ENCODE data around the gene SNX25. TPM values are rescaled to one million over a fixed set of nuclear protein-coding genes. Genes with fewer than 3 reads are reported as not detected.

Gene SNX25
- total RNA-seq, result 10 to 100 TPM; 14.6 to 16.6 TPM
- 1 to 10 TPM; 4.2 to 7.6 (median 4.6) TPM for polyA plus RNA-seq
- total RNA-seq, result 25.1 to 46.2 (median 30.4) reads per million in 6 experiments

GRCh38 chr4:185209031-185209851, at the start of gene SNX25:
Gene SNX25 (plus strand): TSS chr4:185209598. CDS start chr4:185209827, 229 bp downstream.
- no peaks in the 10 kb centered on the region for H3K9me3 Mint-ChIP-seq
- peak; percentile 80 to 91 (median 86) for DNase-seq
- peaks cover 0 to 2% (median 0%) of the 10 kb centered on the region in 5 donors for H3K27me3 Mint-ChIP-seq
- POLR2A ChIA-PET, result interaction anchor here (0.8 to 2.0 kb wide), 8 partner anchors 11 to 475 kb away, joined by 3 to 12 read pairs (median 3); partner anchors contain the start of genes ANKRD37, CENPU, LRP2BP and SLC25A4
- no peaks in the 10 kb centered on the region for H3K36me3 Mint-ChIP-seq
- ATAC-seq, result peak; percentile 88 to 90
- peaks cover 24 to 57% (median 46%) of the 10 kb centered on the region in 4 donors for H3K4me1 Mint-ChIP-seq
- H3K4me3 Mint-ChIP-seq, result peak within 1 kb of the TSS; percentile 77 to 95 (median 93)
- H3K27ac Mint-ChIP-seq, result peak within 1 kb of the TSS; percentile 24 to 95 (median 89)

GRCh38 chr4:185165605-185166063, 43.8 kb upstream of the SNX25 start:
- Mint-ChIP-seq H3K27ac (peak overlapping the region in 4 of 10 donors; percentile 1 to 79 (median 59)), H3K27me3 (peaks cover 0 to 8% (median 0%) of the 10 kb centered on the region in 5 donors), H3K4me3 (peak overlapping the region in 9 of 10 donors; percentile 37 to 78 (median 63)), H3K36me3 (peaks cover 17 to 74% (median 48%) of the 10 kb centered on the region in 3 donors), H3K4me1 (peaks cover 12 to 16% (median 13%) of the 10 kb centered on the region in 4 donors), H3K9me3 (no peaks in the 10 kb centered on the region)
- DNase-seq (peak in 5 of 10 donors; percentile 5 to 83 (median 76)), ATAC-seq (peak; percentile 95 to 99)
- POLR2A ChIA-PET, result interaction anchor here (0.5 to 2.3 kb wide), 2 partner anchors 23 to 68 kb away, joined by 3 to 8 read pairs; partner anchors contain the start of gene SLC25A4

GRCh38 chr4:185167234-185167633, 42.2 kb upstream of the SNX25 start:
- Mint-ChIP-seq H3K4me3 (no peak overlapping the region), H3K36me3 (peaks cover 12 to 75% (median 49%) of the 10 kb centered on the region in 3 donors), H3K9me3 (no peaks in the 10 kb centered on the region), H3K27ac (no peak overlapping the region), H3K4me1 (peaks cover 12 to 24% (median 13%) of the 10 kb centered on the region in 4 donors), H3K27me3 (peaks cover 0 to 8% (median 0%) of the 10 kb centered on the region in 5 donors)
- POLR2A ChIA-PET, result no interaction called here
- DNase-seq (no peak), ATAC-seq (no peak)

GRCh38 chr4:185171373-185172071, 37.9 kb upstream of the SNX25 start:
- H3K27me3 Mint-ChIP-seq, result no peaks in the 10 kb centered on the region
- H3K9me3 Mint-ChIP-seq, result no peaks in the 10 kb centered on the region
- ATAC-seq (no peak), DNase-seq (no peak)
- POLR2A ChIA-PET, result no interaction called here
- peak overlapping the region in 2 of 10 donors; percentile 43 to 59 for H3K27ac Mint-ChIP-seq
- H3K36me3 Mint-ChIP-seq, result peaks cover 12 to 87% (median 60%) of the 10 kb centered on the region in 3 donors
- H3K4me1 Mint-ChIP-seq, result peaks cover 0 to 9% (median 0%) of the 10 kb centered on the region in 4 donors
- H3K4me3 Mint-ChIP-seq, result no peak overlapping the region

- Mint-ChIP-seq H3K27me3 (no peaks in the 10 kb centered on the region), H3K4me3 (no peak overlapping the region), H3K9me3 (no peaks in the 10 kb centered on the region), H3K27ac (no peak overlapping the region), H3K36me3 (peaks cover 0 to 44% (median 13%) of the 10 kb centered on the region in 3 donors), H3K4me1 (peaks cover 8 to 19% (median 17%) of the 10 kb centered on the region in 4 donors)
- POLR2A ChIA-PET, result no interaction called here
- ATAC-seq (no peak), DNase-seq (no peak)
These were observed 29.9 kb upstream of the SNX25 start for GRCh38 chr4:185179488-185179887.

GRCh38 chr4:185182239-185182638, 27.2 kb upstream of the SNX25 start:
- DNase-seq (no peak), ATAC-seq (no peak)
- peaks cover 8 to 32% (median 26%) of the 10 kb centered on the region in 4 donors for H3K4me1 Mint-ChIP-seq
- peaks cover 0 to 34% (median 4%) of the 10 kb centered on the region in 3 donors for H3K36me3 Mint-ChIP-seq
- no peaks in the 10 kb centered on the region for H3K9me3 Mint-ChIP-seq
- H3K4me3 Mint-ChIP-seq, result no peak overlapping the region
- H3K27ac Mint-ChIP-seq, result no peak overlapping the region
- H3K27me3 Mint-ChIP-seq, result no peaks in the 10 kb centered on the region
- POLR2A ChIA-PET, result no interaction called here

- Mint-ChIP-seq H3K36me3 (peaks cover 3 to 39% (median 6%) of the 10 kb centered on the region in 3 donors), H3K4me1 (peaks cover 8 to 35% (median 29%) of the 10 kb centered on the region in 4 donors), H3K27ac (no peak overlapping the region), H3K4me3 (peak overlapping the region in 1 of 10 donors; percentile 18), H3K9me3 (no peaks in the 10 kb centered on the region), H3K27me3 (no peaks in the 10 kb centered on the region)
- peak; percentile 67 to 84 for ATAC-seq
- DNase-seq, result peak; percentile 54 to 89 (median 76)
- POLR2A ChIA-PET, result no interaction called here
These were observed 25.6 kb upstream of the SNX25 start for GRCh38 chr4:185183622-185184281.

GRCh38 chr4:185186769-185187168, 22.6 kb upstream of the SNX25 start:
- ATAC-seq (no peak), DNase-seq (no peak)
- Mint-ChIP-seq H3K36me3 (peaks cover 5 to 46% (median 11%) of the 10 kb centered on the region in 3 donors), H3K27me3 (no peaks in the 10 kb centered on the region), H3K9me3 (no peaks in the 10 kb centered on the region), H3K4me3 (no peak overlapping the region), H3K4me1 (peaks cover 9 to 51% (median 36%) of the 10 kb centered on the region in 4 donors), H3K27ac (no peak overlapping the region)
- POLR2A ChIA-PET, result no interaction called here

GRCh38 chr4:185189606-185190305, 19.6 kb upstream of the SNX25 start:
- no peaks in the 10 kb centered on the region for H3K9me3 Mint-ChIP-seq
- no peaks in the 10 kb centered on the region for H3K27me3 Mint-ChIP-seq
- no peak overlapping the region for H3K4me3 Mint-ChIP-seq
- H3K4me1 Mint-ChIP-seq, result peaks cover 12 to 49% (median 42%) of the 10 kb centered on the region in 4 donors
- ATAC-seq (no peak), DNase-seq (no peak)
- peaks cover 5 to 40% (median 11%) of the 10 kb centered on the region in 3 donors for H3K36me3 Mint-ChIP-seq
- POLR2A ChIA-PET, result no interaction called here
- H3K27ac Mint-ChIP-seq, result no peak overlapping the region

- Mint-ChIP-seq H3K36me3 (peaks cover 5 to 46% (median 15%) of the 10 kb centered on the region in 3 donors), H3K4me3 (peak overlapping the region in 1 of 10 donors; percentile 15), H3K9me3 (no peaks in the 10 kb centered on the region), H3K4me1 (peaks cover 12 to 50% (median 42%) of the 10 kb centered on the region in 4 donors), H3K27me3 (no peaks in the 10 kb centered on the region), H3K27ac (peak overlapping the region in 1 of 10 donors; percentile 6)
- no peak for DNase-seq
- ATAC-seq, result no peak
- POLR2A ChIA-PET, result no interaction called here
These were observed 19.0 kb upstream of the SNX25 start for GRCh38 chr4:185190306-185190856.

GRCh38 chr4:185192059-185192458, 17.3 kb upstream of the SNX25 start:
- H3K27me3 Mint-ChIP-seq, result no peaks in the 10 kb centered on the region
- no peak overlapping the region for H3K4me3 Mint-ChIP-seq

More at GRCh38 chr4:185192059-185192458, 17.3 kb upstream of the SNX25 start:
- ATAC-seq (no peak), DNase-seq (no peak)
- POLR2A ChIA-PET, result no interaction called here
- Mint-ChIP-seq H3K27ac (peak overlapping the region in 1 of 10 donors; percentile 41), H3K4me1 (peaks cover 12 to 51% (median 39%) of the 10 kb centered on the region in 4 donors), H3K9me3 (no peaks in the 10 kb centered on the region), H3K36me3 (peaks cover 5 to 53% (median 18%) of the 10 kb centered on the region in 3 donors)
